HG02840 (cell line): Measurements from ENCODE around the gene ZNFX1.

Source experiments
- ATAC-seq: cut with Tn5 transposase; IDR thresholded peaks from one replicate; pipeline ENCODE4 v1.9.1; 2021; ENCODE audit warnings: mild to moderate bottlenecking, moderate library complexity, moderate number of reproducible peaks; ENCODE audit not compliant: unreplicated experiment, low FRiP score

The ZNFX1 gene

GRCh38 chr20:49293122-49293521 is 15.3 kb upstream of the ZNFX1 start:
- ATAC-seq, result no peak

GRCh38 chr20:49292010-49292409 is 14.2 kb upstream of the ZNFX1 start:
- no peak for ATAC-seq

- no peak for ATAC-seq
These were observed 13.3 kb upstream of the ZNFX1 start for GRCh38 chr20:49291200-49291599.

- ATAC-seq, result no peak
These were observed 12.8 kb upstream of the ZNFX1 start for GRCh38 chr20:49290608-49291191.

GRCh38 chr20:49288784-49289696 is 11.2 kb upstream of the ZNFX1 start:
- no peak for ATAC-seq

GRCh38 chr20:49288250-49288751 is 10.4 kb upstream of the ZNFX1 start:
- ATAC-seq, result no peak

GRCh38 chr20:49287555-49288249 is 9.8 kb upstream of the ZNFX1 start:
- no peak for ATAC-seq

GRCh38 chr20:49286689-49287551 is 9.1 kb upstream of the ZNFX1 start:
- ATAC-seq, result no peak

GRCh38 chr20:49285813-49286494 is 8.1 kb upstream of the ZNFX1 start:
- ATAC-seq, result no peak

GRCh38 chr20:49285233-49285668 is 7.4 kb upstream of the ZNFX1 start:
- no peak for ATAC-seq

GRCh38 chr20:49284818-49285217 is 7.0 kb upstream of the ZNFX1 start:
- ATAC-seq, result no peak

- no peak for ATAC-seq
These were observed 6.1 kb upstream of the ZNFX1 start for GRCh38 chr20:49283703-49284625.

- no peak for ATAC-seq
These were observed 5.4 kb upstream of the ZNFX1 start for GRCh38 chr20:49283176-49283702.

GRCh38 chr20:49282584-49283171 is 4.8 kb upstream of the ZNFX1 start:
- no peak for ATAC-seq

- ATAC-seq, result no peak
These were observed 4.1 kb upstream of the ZNFX1 start for GRCh38 chr20:49281913-49282467.

GRCh38 chr20:49281059-49281912 is 3.4 kb upstream of the ZNFX1 start:
- ATAC-seq, result no peak
